Colon (tissue), 2 donors: ENCODE data around the gene MSX1.

ENCODE experiments used
- FAIRE-seq: peaks from 2 replicates; lab custom pipeline; 2012; peaks lifted over from hg19 to GRCh38; lab: Jason Lieb, UNC
- donor health status: control.
- donor health status: control.

The MSX1 gene

GRCh38 chr4:4870576-4871241 is 11.2 kb downstream of the MSX1 start:
- FAIRE-seq: no peak

GRCh38 chr4:4871242-4871572 is 11.7 kb downstream of the MSX1 start:
- no peak for FAIRE-seq

GRCh38 chr4:4871573-4872313 is 12.3 kb downstream of the MSX1 start:
- no peak for FAIRE-seq

- FAIRE-seq: no peak
Measured at GRCh38 chr4:4872314-4872903, 12.9 kb downstream of the MSX1 start.

- FAIRE-seq: no peak
Measured at GRCh38 chr4:4873203-4873602, 13.7 kb downstream of the MSX1 start.

GRCh38 chr4:4874254-4874653 is 14.8 kb downstream of the MSX1 start:
- no peak for FAIRE-seq

GRCh38 chr4:4875147-4875546 is 15.7 kb downstream of the MSX1 start:
- no peak for FAIRE-seq

GRCh38 chr4:4875611-4876010 is 16.1 kb downstream of the MSX1 start:
- FAIRE-seq: no peak

GRCh38 chr4:4876945-4877661 is 17.6 kb downstream of the MSX1 start:
- FAIRE-seq: no peak

- no peak for FAIRE-seq
Measured at GRCh38 chr4:4880492-4880891, 21.0 kb downstream of the MSX1 start.

- no peak for FAIRE-seq
Measured at GRCh38 chr4:4881432-4881831, 22.0 kb downstream of the MSX1 start.

- no peak for FAIRE-seq
Measured at GRCh38 chr4:4884611-4885010, 25.1 kb downstream of the MSX1 start.

- FAIRE-seq: no peak
Measured at GRCh38 chr4:4887426-4887825, 28.0 kb downstream of the MSX1 start.

- FAIRE-seq: no peak
Measured at GRCh38 chr4:4888695-4889094, 29.2 kb downstream of the MSX1 start.

GRCh38 chr4:4889781-4890180 is 30.3 kb downstream of the MSX1 start:
- FAIRE-seq: no peak

- no peak for FAIRE-seq
Measured at GRCh38 chr4:4890574-4891255, 31.2 kb downstream of the MSX1 start.

- no peak for FAIRE-seq
Measured at GRCh38 chr4:4893721-4894120, 34.3 kb downstream of the MSX1 start.

GRCh38 chr4:4899202-4899925 is 39.9 kb downstream of the MSX1 start:
- no peak for FAIRE-seq

- no peak for FAIRE-seq
Measured at GRCh38 chr4:4901877-4902276, 42.4 kb downstream of the MSX1 start.

- no peak for FAIRE-seq
Measured at GRCh38 chr4:4912155-4912554, 52.7 kb downstream of the MSX1 start.

GRCh38 chr4:4913147-4913561 is 53.7 kb downstream of the MSX1 start:
- FAIRE-seq: no peak
